Sigmoid colon (tissue), 3 donors: ENCODE results near the gene FLT1.

Source experiments
- CTCF ChIP-seq, 4 experiments: fragments of 450-650 bp in 3 of 4; fragments of 200-600 bp in 1 of 4; IDR thresholded peaks; one replicate each; pipeline ENCODE4 v1.5.1; 2016 to 2019; ENCODE audit warnings: antibody characterized with exemption in 4 of 4, mild to moderate bottlenecking in 3 of 4, moderate library complexity in 2 of 4
- POLR2A ChIP-seq, 2 donors: fragments of 450-650 bp; IDR thresholded peaks; one replicate each; pipeline ENCODE4 v1.6.1; 2016; ENCODE audit warnings: antibody characterized with exemption in 2 of 2, mild to moderate bottlenecking in 2 of 2, moderate library complexity in 2 of 2

GRCh38 chr13:28301839-28302238, 193.1 kb downstream of the FLT1 start:
- TF ChIP-seq CTCF (IDR thresholded peaks at IDR 0.05) (no peak), POLR2A (IDR thresholded peaks at IDR 0.05) (no peak)
